NCI-H510A (cell line): ENCODE results near the gene TMA7.

Experiments
- DNase-seq: peaks from one replicate; lab custom pipeline; 2025; lab: John Stamatoyannopoulos, UW

TMA7 gene

GRCh38 chr3:48409291-48410201, 30.5 kb upstream of the TMA7 start:
- DNase-seq: no peak

- DNase-seq: no peak
These were observed 29.6 kb upstream of the TMA7 start for GRCh38 chr3:48410205-48411040.

GRCh38 chr3:48411041-48411588, 28.9 kb upstream of the TMA7 start:
- no peak for DNase-seq

GRCh38 chr3:48411606-48412374, 28.3 kb upstream of the TMA7 start:
- DNase-seq: no peak

- no peak for DNase-seq
These were observed 27.6 kb upstream of the TMA7 start for GRCh38 chr3:48412375-48413001.

GRCh38 chr3:48413086-48413485, 27.0 kb upstream of the TMA7 start:
- DNase-seq: no peak

- no peak for DNase-seq
These were observed 26.4 kb upstream of the TMA7 start for GRCh38 chr3:48413611-48414010.

GRCh38 chr3:48414376-48415250, 25.4 kb upstream of the TMA7 start:
- DNase-seq: no peak

- DNase-seq: no peak
These were observed 24.7 kb upstream of the TMA7 start for GRCh38 chr3:48415251-48415953.

- DNase-seq: no peak
These were observed 24.0 kb upstream of the TMA7 start for GRCh38 chr3:48416091-48416505.

- no peak for DNase-seq
These were observed 23.5 kb upstream of the TMA7 start for GRCh38 chr3:48416546-48416945.

GRCh38 chr3:48417529-48418108, 22.4 kb upstream of the TMA7 start:
- no peak for DNase-seq

- no peak for DNase-seq
These were observed 21.9 kb upstream of the TMA7 start for GRCh38 chr3:48418140-48418539.

GRCh38 chr3:48418651-48419050, 21.4 kb upstream of the TMA7 start:
- DNase-seq: no peak

GRCh38 chr3:48419149-48419548, 20.9 kb upstream of the TMA7 start:
- DNase-seq: no peak

GRCh38 chr3:48419597-48419996, 20.5 kb upstream of the TMA7 start:
- no peak for DNase-seq

GRCh38 chr3:48420561-48420960, 19.5 kb upstream of the TMA7 start:
- DNase-seq: no peak

GRCh38 chr3:48422272-48422671, 17.8 kb upstream of the TMA7 start:
- DNase-seq: no peak

- no peak for DNase-seq
These were observed 17.4 kb upstream of the TMA7 start for GRCh38 chr3:48422681-48423080.
